GM21526 (cell line): ENCODE results near the gene GPR176.

ENCODE experiments used
- ATAC-seq: cut with Tn5 transposase; IDR thresholded peaks from one replicate; pipeline ENCODE4 v1.9.1; 2021; ENCODE audit warnings: moderate library complexity; ENCODE audit not compliant: unreplicated experiment, low FRiP score

GPR176 gene, protein sequence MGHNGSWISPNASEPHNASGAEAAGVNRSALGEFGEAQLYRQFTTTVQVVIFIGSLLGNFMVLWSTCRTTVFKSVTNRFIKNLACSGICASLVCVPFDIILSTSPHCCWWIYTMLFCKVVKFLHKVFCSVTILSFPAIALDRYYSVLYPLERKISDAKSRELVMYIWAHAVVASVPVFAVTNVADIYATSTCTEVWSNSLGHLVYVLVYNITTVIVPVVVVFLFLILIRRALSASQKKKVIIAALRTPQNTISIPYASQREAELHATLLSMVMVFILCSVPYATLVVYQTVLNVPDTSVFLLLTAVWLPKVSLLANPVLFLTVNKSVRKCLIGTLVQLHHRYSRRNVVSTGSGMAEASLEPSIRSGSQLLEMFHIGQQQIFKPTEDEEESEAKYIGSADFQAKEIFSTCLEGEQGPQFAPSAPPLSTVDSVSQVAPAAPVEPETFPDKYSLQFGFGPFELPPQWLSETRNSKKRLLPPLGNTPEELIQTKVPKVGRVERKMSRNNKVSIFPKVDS

DNA sequence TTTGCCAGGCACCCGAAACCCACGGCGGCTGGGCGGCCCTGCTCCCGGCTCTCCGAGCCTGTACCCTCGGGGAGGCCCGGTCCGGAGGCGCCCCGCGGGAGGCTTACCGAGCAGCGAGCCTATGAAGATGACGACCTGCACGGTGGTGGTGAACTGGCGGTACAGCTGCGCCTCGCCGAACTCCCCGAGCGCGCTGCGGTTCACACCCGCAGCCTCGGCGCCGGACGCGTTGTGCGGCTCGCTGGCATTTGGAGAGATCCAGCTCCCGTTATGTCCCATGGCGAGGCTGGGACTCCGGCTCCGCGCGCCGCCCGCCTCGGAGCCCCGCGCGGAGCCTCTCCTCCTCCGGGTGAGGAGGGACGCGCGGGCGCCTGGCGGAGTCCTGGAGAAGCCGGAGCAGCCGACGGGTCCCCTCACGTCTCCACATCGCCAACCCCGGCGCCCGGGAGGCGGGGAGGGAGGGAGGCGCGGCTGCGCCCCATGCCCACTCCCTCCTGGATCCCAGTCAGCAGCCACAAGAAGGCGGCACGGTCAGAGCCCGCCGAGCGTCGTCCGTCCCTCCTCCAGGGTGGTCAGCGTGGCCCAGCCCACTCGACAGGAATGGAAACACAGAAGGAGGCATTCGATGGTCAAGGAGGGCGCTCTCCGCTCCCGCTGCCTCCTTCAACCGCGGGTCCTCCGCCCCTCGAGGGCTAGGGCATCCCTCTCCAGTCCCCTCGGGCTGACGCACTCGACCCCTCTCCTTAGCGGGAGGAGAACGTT, at the start of gene GPR176:
Gene GPR176 (minus strand): TSS at position 519 of the 762 bp plus-strand sequence. CDS start 240 bp downstream, at position 279.
- ATAC-seq, result no peak

GRCh38 chr15:39969002-39969394, 48.9 kb upstream of the GPR176 start:
- no peak for ATAC-seq

GRCh38 chr15:39968273-39969001, 48.4 kb upstream of the GPR176 start:
- ATAC-seq, result no peak

GRCh38 chr15:39966521-39966920, 46.5 kb upstream of the GPR176 start:
- ATAC-seq, result no peak

- ATAC-seq, result no peak
Measured at GRCh38 chr15:39963786-39964185, 43.7 kb upstream of the GPR176 start.

DNA sequence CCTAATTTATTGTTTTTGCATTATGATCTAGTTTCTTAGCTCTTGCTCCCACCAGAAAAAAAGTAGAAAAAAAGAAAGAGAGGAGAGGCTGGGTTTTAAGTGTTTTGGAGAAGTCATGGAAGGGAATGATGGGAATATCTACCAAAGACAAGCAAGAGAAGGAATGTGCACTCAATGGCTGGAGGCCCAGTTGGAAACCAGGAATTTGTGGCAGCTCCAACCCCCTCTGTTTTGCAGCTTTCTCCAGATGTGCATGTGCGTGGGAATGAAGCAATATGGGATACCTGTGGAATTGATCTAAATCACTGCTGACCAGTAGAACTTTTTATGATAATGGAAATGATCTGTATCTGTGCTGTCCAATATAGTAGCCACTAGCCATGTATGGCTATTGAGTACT, 41.0 kb upstream of the GPR176 start:
- ATAC-seq, result no peak

GRCh38 chr15:39960411-39960810, 40.3 kb upstream of the GPR176 start:
- no peak for ATAC-seq

GRCh38 chr15:39959411-39959810, 39.3 kb upstream of the GPR176 start:
- ATAC-seq, result no peak

DNA sequence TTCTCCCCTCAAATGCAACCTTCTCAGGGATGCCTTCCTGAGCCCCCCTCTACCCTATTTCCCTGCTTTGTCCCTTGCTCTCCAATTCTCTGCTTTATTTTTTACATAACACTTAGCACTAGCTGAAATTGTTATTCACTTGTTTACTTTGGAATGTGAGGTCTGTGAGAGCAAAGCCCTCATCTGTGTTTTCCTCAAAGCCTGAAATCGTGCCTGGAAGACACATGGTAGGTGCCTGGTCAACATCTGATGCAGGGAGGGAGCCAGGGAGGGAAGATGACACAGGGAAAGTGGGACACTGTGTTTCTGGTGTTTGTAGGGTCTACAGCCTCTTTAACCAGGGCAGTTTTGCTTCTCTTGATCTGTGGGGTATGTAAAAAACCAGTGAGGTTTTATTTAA, 37.4 kb upstream of the GPR176 start:
- no peak for ATAC-seq

DNA sequence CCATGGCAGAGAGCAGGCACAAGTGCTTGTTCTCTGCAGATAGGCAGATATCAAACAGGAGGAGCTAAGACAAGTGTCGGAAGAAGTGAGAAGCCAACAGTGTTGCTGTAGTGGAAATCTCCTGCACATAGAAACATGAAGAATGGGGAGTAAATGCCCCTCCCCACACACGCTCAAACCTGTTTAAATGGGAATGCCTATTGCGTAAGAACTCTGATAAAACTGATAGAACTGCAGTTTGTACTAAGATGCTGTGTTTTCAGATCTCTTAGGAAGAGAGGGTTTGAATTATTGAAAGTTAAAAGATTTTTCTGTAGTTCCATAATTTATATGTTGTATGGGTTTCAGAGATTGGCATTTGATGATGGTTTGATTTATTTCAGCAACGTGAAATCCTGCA, 33.5 kb upstream of the GPR176 start:
- ATAC-seq, result no peak

GRCh38 chr15:39951561-39951960, 31.5 kb upstream of the GPR176 start:
- ATAC-seq, result no peak

DNA sequence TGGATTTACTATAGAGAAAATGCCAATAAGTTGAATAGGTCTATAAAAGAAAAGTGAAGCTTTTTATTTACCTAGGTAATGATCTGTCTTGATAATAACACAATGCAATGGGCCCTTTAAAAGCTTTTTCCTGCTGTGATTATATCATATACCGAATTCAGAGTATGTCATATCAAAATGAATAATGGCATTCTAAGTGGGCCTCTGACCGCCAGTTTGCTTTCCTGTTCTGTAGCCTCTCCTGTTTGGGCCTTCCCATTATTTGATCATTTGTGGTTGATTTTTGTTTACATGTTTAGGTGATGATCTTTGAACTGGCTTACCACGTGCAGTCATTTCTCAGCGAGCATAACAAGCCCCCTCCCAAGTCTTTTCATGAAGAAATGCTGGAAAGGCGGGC, 28.8 kb upstream of the GPR176 start:
- no peak for ATAC-seq

- ATAC-seq, result no peak
Measured at GRCh38 chr15:39947401-39948197, 27.5 kb upstream of the GPR176 start.

DNA sequence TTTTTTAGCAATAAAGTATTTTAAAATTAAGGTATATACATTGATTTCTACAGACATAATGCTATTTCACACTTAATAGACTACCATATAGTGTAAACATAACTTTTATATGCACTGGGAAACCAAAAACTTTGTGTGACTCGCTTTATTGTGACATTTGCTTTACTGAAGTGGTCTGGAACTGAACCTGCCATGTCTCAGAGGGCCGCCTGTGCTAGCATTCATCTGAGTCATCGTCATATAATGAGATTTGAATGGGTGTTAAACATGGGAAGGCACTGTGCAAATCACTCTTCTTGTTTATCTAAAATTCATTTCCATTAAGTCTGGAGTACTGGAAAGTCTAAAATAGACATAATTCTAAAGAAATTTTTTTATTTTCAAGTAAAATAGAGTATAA, 26.8 kb upstream of the GPR176 start:
- no peak for ATAC-seq

- ATAC-seq, result no peak
Measured at GRCh38 chr15:39944726-39945125, 24.7 kb upstream of the GPR176 start.

GRCh38 chr15:39942753-39943150, 22.7 kb upstream of the GPR176 start:
- ATAC-seq, result no peak

- ATAC-seq, result no peak
Measured at GRCh38 chr15:39942101-39942752, 22.2 kb upstream of the GPR176 start.

- ATAC-seq, result no peak
Measured at GRCh38 chr15:39939487-39940452, 19.7 kb upstream of the GPR176 start.

DNA sequence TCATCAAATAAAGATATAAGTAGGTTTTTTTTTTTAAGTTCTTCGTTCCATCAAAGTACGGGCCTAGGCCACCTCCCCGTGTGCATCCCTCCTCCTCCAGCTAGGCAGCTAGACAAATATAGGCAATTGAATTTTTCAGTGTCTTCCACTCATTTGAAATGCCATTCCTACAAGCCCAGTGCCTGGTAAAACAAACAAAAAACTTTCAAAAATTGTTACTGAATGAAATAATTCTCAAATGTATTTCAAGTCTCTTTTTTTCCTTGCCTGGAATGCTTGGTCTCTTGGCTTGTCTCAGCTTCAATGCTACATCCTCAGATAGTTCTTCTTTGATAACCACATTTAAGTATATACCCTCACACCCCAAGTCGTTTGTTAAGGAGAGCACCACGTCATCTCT, 17.6 kb upstream of the GPR176 start:
- no peak for ATAC-seq
